Esophagus muscularis mucosa (tissue), 4 donors: ENCODE data around the gene MISP3. TPM values are rescaled to one million over a fixed set of nuclear protein-coding genes. Genes with fewer than 3 reads are reported as not detected.
A peak's percentile ranks its signal among the peaks of the same experiment; 100 is the strongest.

ENCODE experiments used
- DNase-seq: peaks from one replicate; pipeline ENCODE4 v3.0.0-alpha.2; 2017; ENCODE audit errors: extremely low spot score
- H3K27ac ChIP-seq, 4 donors: fragments of 200-600 bp; sonication (generic); replicated peaks in 1 of 4; 1 replicate in 3 of 4; 2 replicates in 1 of 4; pipeline ENCODE4 v1.5.1; 2016 to 2019; ENCODE audit warnings: mild to moderate bottlenecking in 1 of 4
- H3K27me3 ChIP-seq, 4 donors: fragments of 200-600 bp; sonication (generic); one replicate each; pipeline versions ENCODE4 v1.5.1 to v1.6.0; 2016 to 2019
- H3K36me3 ChIP-seq, 4 donors: fragments of 200-600 bp; sonication (generic); one replicate each; pipeline ENCODE4 v1.5.1; 2016 to 2019
- H3K4me1 ChIP-seq, 4 donors: fragments of 200-600 bp; sonication (generic); one replicate each; pipeline ENCODE4 v1.5.1; 2016 to 2019
- H3K4me3 ChIP-seq, 4 donors: fragments of 200-600 bp; sonication (generic); 1 replicate in 2 of 4; 2 replicates in 2 of 4; pipeline ENCODE4 v1.5.1; 2016 to 2019; ENCODE audit warnings: mild to moderate bottlenecking in 4 of 4, moderate library complexity in 1 of 4
- H3K9me3 ChIP-seq, 4 donors: fragments of 200-600 bp; sonication (generic); 1 replicate in 3 of 4; 2 replicates in 1 of 4; pipeline ENCODE4 v1.5.1; 2016 to 2019
- EP300 ChIP-seq: sonication (generic); formaldehyde crosslinking; IDR thresholded peaks from one replicate; pipeline ENCODE4 v1.6.1; 2017; ENCODE audit warnings: antibody characterized with exemption
- POLR2A ChIP-seq: fragments of 450-650 bp; IDR thresholded peaks from one replicate; pipeline ENCODE4 v1.6.1; 2017; ENCODE audit warnings: antibody characterized with exemption, moderate library complexity, mild to moderate bottlenecking, low read depth
- POLR2AphosphoS5 ChIP-seq, 2 donors: sonication (generic); formaldehyde crosslinking; IDR thresholded peaks; one replicate each; pipeline ENCODE4 v1.6.1; 2017; ENCODE audit warnings: antibody characterized with exemption in 2 of 2
- WGBS: methylation state at CpG from one replicate; pipeline ENCODE4 v1.1.5; 2018; 5-methylcytosine and 5-hydroxymethylcytosine counted together
- intact Hi-C: fragments of 100-400 bp; cut with DNase I; formaldehyde crosslinking; loops from one replicate; pipeline ENCODE4 v1.15.1; 2023
- total RNA-seq, 4 donors: library from RNA; depleted of rRNA; stranded (reverse); fragments of >200 nt; gene quantifications; one replicate each; pipeline versions ENCODE4 v1.1.0 to v1.2.1, GENCODE V29; 2016
- TF ChIP-seq, protein P1 (sequence below), 3 experiments: fragments of 200-600 bp in 2 of 3; fragments of 450-650 bp in 1 of 3; sonication (generic) in 2 of 3; IDR thresholded peaks; one replicate each; pipeline ENCODE4 v1.5.1; 2017 to 2019; ENCODE audit warnings: antibody characterized with exemption in 3 of 3, mild to moderate bottlenecking in 2 of 3, moderate library complexity in 1 of 3

The MISP3 gene
- total RNA-seq, 4 donors from 2014 or later: 1.5 to 11.1 (median 7.6) TPM

GRCh38 chr19:14103310-14103709, 30.7 kb downstream of the MISP3 start:
- no peak overlapping the region for H3K27ac ChIP-seq
- DNase-seq: no peak

DNA sequence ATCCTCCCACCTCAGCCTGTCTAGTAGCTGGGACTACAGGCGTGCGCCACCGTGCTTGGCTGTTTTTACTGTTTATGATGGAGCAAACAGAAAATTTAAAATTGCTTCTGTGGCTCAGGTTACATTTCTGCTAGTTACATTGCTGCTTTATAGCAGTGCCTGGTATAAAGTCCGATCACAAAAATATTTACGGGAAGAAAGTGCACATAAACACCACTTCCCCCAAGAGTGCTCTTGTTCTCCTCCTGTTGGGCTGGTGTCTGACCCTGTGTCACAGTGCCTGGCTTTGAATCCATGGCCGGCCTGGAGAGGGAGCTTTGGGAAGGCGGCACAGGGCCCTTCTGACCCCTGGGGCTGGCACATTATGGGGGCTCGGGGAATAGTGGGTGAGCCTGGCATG, 33.1 kb downstream of the MISP3 start:
- H3K4me3 ChIP-seq: no peak overlapping the region
- intact Hi-C loops: no loop called here
- peaks cover 34 to 36% (median 36%) of the 10 kb centered on the region in 4 donors for H3K4me1 ChIP-seq
- peak overlapping the region in 2 of 4 donors; percentile 79 to 82 for H3K27ac ChIP-seq
- peaks cover 51 to 69% (median 66%) of the 10 kb centered on the region in 4 donors for H3K36me3 ChIP-seq
- 84% methylated on average over 8 of the region's 8 CpGs for WGBS
- no peak for DNase-seq
- H3K27me3 ChIP-seq: no peaks in the 10 kb centered on the region
- TF ChIP-seq POLR2A (no peak), EP300 (no peak), POLR2AphosphoS5 (IDR thresholded peaks at IDR 0.05) (no peak)
- TF ChIP-seq, protein P1, sequence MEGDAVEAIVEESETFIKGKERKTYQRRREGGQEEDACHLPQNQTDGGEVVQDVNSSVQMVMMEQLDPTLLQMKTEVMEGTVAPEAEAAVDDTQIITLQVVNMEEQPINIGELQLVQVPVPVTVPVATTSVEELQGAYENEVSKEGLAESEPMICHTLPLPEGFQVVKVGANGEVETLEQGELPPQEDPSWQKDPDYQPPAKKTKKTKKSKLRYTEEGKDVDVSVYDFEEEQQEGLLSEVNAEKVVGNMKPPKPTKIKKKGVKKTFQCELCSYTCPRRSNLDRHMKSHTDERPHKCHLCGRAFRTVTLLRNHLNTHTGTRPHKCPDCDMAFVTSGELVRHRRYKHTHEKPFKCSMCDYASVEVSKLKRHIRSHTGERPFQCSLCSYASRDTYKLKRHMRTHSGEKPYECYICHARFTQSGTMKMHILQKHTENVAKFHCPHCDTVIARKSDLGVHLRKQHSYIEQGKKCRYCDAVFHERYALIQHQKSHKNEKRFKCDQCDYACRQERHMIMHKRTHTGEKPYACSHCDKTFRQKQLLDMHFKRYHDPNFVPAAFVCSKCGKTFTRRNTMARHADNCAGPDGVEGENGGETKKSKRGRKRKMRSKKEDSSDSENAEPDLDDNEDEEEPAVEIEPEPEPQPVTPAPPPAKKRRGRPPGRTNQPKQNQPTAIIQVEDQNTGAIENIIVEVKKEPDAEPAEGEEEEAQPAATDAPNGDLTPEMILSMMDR (IDR thresholded peaks at IDR 0.05): no peak
- H3K9me3 ChIP-seq: no peaks in the 10 kb centered on the region

More at GRCh38 chr19:14103310-14103709, 30.7 kb downstream of the MISP3 start:
- H3K27me3 ChIP-seq: no peaks in the 10 kb centered on the region
- peaks cover 64 to 93% (median 85%) of the 10 kb centered on the region in 4 donors for H3K36me3 ChIP-seq
- peaks cover 16 to 25% (median 20%) of the 10 kb centered on the region in 4 donors for H3K4me1 ChIP-seq
- WGBS: 80% methylated on average over 1 of the region's 1 CpG
- H3K9me3 ChIP-seq: no peaks in the 10 kb centered on the region
- no peak overlapping the region for H3K4me3 ChIP-seq
- intact Hi-C loops: no loop called here
- no peak for TF ChIP-seq POLR2AphosphoS5 (IDR thresholded peaks at IDR 0.05)
- no peak for TF ChIP-seq POLR2A
- no peak for TF ChIP-seq EP300
- TF ChIP-seq, protein P1 (IDR thresholded peaks at IDR 0.05): no peak

DNA sequence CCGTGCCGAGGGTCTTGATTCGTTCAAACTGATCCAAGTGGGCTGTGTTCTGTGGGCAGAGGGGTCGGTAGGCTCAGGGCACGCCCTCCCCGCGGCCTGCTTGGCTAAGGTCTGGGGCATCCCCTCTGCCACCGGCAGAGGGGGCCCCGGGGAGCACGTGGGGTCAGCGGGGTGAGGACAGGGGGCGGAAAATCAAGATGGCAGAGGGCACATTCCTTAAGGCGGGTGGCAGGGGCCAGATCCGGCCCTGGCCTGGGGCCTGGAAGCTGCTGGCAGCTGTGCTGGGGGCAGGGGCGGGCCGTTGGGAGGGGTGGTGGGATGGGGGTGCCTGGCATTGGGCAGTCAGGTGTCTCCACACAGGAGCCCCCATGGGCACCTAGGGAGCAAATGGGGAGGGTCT, 34.3 kb downstream of the MISP3 start:
- Histone ChIP-seq H3K9me3 (no peaks in the 10 kb centered on the region), H3K4me1 (peaks cover 38 to 48% (median 46%) of the 10 kb centered on the region in 4 donors), H3K4me3 (no peak overlapping the region), H3K27me3 (no peaks in the 10 kb centered on the region), H3K27ac (peak overlapping the region; percentile 79 to 86 (median 84)), H3K36me3 (peaks cover 40 to 58% (median 54%) of the 10 kb centered on the region in 4 donors)
- TF ChIP-seq POLR2AphosphoS5 (IDR thresholded peaks at IDR 0.05) (no peak), EP300 (no peak), POLR2A (no peak)
- TF ChIP-seq, protein P1 (IDR thresholded peaks at IDR 0.05): no peak
- no peak for DNase-seq
- 85% methylated on average over 10 of the region's 16 CpGs for WGBS
- intact Hi-C loops: no loop called here

DNA sequence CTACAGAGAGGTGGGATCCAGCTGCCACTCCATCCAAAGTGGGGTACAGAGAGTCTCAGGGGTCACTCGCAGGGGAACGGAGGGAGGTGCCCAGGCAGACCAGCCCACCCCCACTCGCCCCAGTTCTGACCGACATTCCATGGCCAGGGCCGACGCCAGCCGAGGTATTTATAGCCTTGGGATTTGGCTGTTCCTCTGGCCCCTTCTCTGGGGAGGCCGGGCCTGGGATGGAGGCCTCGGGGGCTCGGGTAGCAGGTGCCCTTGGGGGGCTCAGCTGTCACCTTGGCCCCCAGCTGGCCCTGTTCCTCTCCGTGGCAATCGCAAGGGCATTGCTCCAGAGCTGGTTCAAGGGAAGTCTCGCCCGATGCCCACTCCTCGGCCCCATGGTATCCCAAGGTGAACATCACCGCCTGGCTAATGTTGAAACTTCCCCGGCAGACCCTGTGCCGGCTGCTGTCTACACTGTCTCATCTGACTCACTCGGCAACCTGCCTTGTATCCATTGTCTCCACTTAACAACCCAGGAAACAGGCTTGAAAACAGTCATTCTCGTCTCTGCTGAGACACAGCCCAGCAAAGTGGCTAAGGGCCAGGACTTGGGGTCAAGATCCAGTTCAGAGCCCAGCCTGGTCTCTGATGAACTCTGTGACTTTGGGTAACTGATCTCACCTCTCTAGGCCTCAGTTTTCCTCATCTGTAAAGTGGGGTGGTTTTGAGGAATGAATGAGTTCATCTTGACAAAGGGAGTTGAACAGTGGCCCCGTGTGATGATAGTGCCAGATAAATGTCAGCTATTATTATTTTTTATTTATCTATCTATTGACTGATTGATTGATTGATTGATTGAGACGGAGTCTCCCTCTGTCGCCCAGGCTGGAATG, 35.2 kb downstream of the MISP3 start:
- Histone ChIP-seq H3K9me3 (no peaks in the 10 kb centered on the region), H3K4me1 (peaks cover 41 to 58% (median 53%) of the 10 kb centered on the region in 4 donors), H3K27ac (peak overlapping the region; percentile 79 to 86 (median 84)), H3K4me3 (peak overlapping the region in 1 of 4 donors; percentile 14), H3K27me3 (no peaks in the 10 kb centered on the region), H3K36me3 (peaks cover 30 to 48% (median 44%) of the 10 kb centered on the region in 4 donors)
- 65% methylated on average over 8 of the region's 23 CpGs for WGBS
- no peak for DNase-seq
- TF ChIP-seq EP300 (no peak), POLR2AphosphoS5 (IDR thresholded peaks at IDR 0.05) (peak; percentile 8 to 30)
- TF ChIP-seq, protein P1 (IDR thresholded peaks at IDR 0.05): no peak
- intact Hi-C loops: no loop called here
